Esophagus mucosa (tissue), 1 donor: Measurements from ENCODE around the gene ANO3. TPM values are rescaled to one million over a fixed set of nuclear protein-coding genes. Genes with fewer than 3 reads are reported as not detected.

Source experiments
- ATAC-seq: fragments of 200-7000 bp; cut with Tn5 transposase; one replicate; pipeline ENCODE4 v1.9.1; 2020
- total RNA-seq: library from RNA; stranded (reverse); gene quantifications from one replicate; pipeline ENCODE4 v1.2.4, GENCODE V29; 2023
- donor health status: DM: yes; HTN: yes; CAD: no.

Gene ANO3
- total RNA-seq, 1 donor from 2014 or later: not detected

DNA sequence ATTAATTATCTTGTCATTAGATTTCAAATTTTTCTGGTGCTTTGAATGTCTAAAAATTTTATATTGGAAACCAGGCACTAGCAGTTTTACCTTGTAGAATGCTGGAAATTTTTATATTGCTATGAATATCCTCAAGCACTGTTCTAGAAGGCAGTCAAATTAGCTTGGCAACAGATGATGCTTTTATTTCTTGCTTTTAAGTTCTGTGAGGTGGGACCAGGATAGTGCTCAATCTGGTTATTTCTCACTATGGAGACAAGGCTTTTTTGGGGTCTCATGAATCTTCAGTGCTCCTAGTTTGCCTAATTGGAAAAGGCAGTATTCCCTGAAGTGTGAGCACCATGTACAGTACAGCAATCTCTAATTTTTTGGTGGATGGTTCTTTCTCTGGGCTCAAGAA is 27.1 kb downstream of the ANO3 start:
- ATAC-seq: no peak

DNA sequence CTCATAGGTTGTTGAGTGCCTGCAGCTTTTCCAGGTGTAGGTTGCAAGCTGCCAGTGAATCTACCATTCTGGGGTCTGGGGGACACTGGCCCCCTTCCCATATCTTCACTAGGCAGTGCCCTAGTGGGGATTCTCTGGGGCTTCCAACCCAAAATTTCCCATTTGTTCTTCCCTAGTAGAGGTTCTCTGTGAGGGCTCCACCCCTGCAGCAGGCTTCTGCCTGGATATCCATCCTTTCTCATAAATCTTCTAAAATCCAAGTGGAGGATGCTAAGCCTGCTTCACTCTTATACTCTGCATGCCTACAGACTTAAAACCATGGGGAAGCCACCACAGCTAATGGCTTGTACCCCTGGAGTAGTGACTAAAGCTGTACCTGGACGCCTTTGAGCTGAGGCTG is 33.4 kb downstream of the ANO3 start:
- no peak for ATAC-seq

DNA sequence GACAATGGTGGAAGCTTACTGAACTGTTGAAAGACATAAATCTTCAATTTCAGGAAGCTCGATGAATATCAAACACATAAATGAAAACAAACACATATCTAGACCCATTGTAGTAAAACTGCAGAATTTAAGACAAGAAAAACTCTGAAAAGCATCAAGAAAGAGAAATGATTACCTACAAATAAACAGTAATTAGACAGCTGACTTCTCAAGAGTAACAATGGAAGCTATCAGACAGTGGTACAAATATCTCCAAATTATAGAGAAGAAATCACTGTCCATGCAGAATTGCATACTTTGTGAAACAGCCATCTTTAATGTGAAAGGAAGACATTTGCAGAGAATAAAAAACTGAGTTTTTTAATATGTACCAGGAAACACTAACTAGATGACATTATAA is 45.7 kb downstream of the ANO3 start:
- no peak for ATAC-seq

DNA sequence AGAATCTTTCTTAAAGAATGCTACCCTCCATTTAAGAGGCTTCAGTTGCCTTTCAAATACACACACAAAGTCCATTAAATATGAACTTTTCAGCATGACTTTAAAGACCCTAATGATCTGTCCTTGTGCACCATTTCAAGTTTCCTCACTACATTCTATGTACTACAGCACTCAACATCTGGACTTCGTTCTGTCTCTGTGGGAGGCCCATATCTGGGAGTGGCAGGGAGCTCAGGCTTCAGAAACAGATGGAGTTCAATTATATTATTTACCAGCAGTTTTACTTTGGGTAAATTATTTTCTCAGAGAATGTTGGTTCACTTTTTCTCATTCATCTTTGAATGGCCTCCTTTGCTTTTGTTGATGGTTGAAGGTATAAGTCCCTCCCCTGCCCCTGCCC is 67.4 kb downstream of the ANO3 start:
- ATAC-seq: no peak

DNA sequence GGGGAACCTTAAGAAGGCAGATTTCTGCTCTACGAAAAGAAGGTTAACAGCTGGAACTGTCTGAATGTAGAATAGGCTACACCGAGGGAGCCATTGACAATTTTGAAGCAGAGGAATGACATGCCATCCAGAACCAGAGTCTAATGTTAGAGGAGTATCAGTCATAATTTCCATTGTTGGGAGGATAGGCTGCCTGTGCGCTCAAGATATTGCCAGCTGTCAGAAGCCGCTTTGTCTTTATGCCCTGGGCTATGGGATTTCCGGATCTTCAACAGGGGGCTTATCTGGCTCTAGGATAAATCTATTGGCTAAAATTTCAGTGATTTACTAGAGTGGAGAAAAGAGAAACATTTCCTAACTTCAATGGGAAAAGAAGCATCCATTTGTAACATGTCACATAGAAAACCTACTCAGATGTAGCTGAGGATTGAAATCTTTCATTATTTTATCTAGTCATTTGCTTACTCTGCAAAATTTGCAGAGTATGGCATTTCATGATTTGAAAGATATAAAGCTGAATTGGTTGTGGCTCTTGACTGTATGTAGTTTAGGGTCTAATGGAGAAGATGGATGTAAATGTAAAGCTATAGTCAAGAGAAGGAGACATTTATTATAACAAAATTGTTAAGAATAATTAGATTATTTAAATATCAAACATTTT is 78.9 kb downstream of the ANO3 start:
- ATAC-seq: no peak

DNA sequence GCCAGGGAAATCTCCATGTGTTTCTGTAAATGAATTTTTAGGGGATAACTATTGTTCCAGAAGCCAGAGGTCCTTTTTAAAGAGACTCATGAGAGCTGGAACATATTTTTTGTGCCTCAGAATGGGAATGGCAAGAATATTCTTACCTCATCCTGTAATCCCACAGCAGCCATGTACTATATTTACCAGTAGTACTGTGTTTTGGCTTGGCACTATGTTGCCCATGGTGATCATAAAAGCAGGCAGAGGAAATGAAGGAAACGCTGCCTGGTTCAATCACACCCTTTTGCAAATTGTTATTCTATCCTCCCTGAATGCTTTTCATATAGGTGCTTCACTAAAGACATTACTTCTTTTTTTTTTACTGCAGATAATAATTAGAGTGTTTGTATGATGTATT is 81.0 kb downstream of the ANO3 start:
- ATAC-seq: no peak

DNA sequence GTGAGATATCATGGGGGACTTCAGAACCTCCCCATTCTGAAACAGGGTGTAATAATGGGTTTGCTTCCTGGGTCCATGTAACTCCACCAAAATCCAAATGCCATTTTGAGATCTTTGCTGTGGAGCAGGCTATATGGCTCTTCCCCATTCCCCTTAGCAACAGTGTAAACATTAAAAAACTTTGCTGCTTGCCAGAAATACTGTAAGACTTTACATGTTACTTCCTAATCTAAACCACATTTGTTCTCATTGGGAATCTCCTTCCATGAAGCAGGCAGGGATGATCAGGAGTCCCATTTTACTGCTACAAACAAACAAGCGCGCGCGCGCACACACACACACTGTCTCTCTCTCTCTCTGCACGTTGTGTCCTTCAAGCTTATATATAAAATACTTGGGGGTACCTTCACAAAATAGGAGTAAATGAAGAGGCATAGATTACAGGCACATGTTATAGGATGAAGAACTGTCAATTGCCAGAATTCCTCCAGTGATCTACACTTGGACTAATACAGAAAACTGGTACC is 86.5 kb downstream of the ANO3 start:
- no peak for ATAC-seq

DNA sequence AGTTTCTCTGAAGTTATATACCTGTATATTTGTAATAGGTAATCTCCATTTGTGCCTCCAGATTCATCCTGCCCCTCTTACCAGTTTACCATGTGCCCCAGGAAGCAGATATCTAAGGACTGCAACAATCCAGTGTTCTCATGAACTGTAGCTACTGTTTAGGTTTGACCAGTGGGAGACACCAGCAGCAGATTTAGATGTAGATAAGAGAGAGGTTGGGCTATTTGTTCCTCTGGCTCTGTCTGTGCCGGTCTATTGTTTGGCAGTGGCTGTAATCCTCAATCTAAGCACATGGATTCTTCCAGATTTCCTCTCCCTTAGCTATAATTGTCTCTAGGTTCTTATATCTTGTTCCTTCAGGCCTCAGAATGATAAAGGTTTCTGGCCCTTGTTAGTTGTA is 88.4 kb downstream of the ANO3 start:
- ATAC-seq: no peak

DNA sequence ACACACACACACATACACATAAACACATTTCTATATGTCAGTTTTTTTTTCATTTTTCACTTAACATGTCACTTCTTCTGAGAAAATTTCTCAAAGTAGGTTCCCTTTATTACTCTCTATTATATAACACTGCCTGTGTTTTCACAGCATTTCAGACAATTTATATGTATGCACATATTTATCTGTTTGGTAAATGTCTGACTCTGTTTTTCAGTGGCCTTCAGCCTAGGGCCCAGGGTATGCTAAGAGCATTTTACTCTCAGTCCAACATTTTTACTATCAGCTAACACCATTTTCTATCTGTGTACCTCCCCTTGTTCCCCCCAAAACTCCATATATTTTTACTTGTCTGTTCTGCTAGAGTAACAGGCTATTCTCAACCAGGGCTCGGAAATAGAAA is 92.3 kb downstream of the ANO3 start:
- no peak for ATAC-seq

DNA sequence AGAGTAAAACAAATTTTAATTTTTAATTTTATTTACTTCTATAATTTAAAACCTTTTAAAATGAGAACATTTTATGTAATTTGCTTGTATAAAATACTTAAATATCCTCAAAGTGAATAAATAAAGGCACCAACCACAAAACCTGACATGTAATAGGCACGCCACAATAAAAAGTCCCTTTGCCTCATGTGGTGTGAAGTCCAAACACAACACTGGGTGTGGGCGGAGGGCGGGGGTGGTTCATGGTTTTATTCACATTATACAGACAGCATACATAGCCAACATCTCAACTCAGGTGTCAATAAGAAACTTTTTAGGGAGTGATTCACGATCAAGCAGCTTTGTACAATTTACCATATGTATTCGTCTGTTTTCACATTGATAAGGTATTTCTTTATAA is 107.9 kb downstream of the ANO3 start:
- no peak for ATAC-seq

DNA sequence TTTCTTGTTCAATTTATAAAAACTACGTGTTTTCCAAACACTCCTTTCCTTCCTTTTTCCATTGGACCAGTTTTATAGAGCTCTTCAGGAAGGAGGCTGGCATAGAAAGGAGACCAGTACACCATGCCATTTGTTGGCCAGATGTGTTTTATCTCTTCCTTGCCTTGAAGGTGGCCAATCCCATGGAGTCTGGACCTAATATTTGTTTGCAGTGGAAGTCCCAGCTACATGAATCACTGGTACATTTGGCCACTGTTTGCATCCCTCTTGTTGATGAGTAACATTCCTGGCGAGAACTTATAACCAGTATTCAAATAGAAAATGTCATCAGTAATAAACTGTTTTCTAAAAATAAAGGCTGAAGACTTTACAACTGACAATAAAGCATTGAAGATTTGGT is 110.2 kb downstream of the ANO3 start:
- no peak for ATAC-seq

DNA sequence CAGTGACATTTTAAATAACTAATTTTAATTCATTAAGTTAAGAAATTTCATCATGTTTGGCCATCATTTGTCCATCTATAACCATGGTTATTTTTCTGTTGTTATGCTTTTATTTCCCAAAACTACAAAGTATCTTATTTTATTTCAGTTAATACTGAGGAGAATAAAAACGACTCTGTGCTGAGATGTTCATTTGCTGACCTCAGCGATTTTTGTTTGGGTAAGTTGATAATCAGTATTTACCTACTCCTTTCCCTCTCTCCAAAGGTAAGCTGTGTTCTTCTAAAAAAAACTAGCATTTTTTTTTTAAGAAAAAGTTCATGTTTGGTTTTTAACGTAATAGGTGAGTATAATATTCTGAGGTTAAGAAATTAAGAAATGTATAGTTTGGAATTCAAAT is 111.7 kb downstream of the ANO3 start:
- ATAC-seq: no peak

DNA sequence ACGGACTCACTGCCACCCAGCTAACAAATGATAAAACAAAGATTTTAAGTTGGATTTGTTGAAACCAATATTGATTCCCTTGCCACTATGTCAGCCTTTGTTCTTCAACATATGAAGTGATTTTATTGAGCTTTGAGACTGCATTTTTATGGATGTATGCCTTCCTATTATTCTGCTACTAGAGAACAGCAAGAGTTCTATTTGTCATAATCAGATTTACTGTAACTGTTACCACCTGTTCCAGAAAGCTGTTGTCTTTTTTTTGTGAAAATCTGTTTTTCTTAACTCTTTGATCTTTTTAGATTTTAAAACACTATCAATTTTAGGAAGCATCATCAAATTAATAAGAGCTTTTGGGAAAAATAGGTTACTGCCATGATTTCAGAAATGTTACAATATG is 125.7 kb downstream of the ANO3 start:
- no peak for ATAC-seq

DNA sequence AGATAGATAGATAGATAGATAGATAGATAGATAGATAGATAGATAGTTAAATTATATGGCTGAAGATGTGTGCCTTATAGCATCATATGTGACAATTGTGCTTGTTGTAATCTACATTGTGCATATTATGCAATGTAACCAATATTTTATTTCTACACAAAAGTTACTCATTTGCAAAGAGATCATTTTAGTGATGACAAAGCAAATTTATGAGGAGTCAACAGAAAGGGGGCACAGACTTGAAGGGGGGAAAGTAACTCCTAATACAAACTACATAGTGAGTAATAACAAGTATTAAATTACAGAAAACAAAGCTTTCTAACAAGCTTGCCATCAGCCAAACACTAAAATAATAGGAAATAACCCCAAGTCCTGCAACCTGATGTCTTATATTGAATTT is 133.3 kb downstream of the ANO3 start:
- ATAC-seq: no peak

DNA sequence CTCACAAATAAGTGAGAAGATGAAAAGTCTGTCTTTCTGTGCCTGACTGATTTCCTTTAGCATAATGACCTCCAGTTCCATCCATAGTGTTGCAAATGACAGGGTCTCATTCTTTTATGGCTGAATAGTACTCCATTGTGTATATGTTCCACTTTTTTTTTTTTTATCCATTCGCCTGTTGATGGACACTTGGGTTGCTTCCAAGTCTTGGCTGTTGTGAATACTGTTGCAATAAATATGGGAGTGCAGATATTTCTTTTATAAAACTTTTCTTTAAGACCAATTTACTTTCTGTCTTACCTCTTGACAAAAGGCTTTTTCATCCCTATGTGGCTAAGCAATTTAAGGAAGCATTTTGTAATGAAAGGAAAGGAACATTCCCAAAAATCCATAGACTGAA is 135.6 kb downstream of the ANO3 start:
- ATAC-seq: no peak

DNA sequence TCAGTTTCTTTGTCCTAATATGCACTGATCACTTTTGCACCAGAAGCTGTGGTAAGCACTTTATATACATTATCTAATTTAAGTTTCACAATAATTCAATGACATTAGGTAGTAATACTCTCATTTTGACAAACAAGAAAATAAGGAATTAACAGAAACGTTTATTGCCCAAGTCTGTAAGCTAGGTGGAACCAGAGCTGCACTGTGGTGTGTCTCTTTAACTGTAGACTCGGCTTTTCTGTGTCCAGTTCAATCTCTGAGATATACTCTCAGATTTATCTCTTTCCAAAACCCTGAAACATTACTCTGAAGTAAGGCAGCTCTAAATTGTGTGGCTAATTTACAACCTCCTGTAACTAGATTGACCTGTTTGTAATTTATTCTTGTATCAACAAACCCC is 139.1 kb downstream of the ANO3 start:
- no peak for ATAC-seq

DNA sequence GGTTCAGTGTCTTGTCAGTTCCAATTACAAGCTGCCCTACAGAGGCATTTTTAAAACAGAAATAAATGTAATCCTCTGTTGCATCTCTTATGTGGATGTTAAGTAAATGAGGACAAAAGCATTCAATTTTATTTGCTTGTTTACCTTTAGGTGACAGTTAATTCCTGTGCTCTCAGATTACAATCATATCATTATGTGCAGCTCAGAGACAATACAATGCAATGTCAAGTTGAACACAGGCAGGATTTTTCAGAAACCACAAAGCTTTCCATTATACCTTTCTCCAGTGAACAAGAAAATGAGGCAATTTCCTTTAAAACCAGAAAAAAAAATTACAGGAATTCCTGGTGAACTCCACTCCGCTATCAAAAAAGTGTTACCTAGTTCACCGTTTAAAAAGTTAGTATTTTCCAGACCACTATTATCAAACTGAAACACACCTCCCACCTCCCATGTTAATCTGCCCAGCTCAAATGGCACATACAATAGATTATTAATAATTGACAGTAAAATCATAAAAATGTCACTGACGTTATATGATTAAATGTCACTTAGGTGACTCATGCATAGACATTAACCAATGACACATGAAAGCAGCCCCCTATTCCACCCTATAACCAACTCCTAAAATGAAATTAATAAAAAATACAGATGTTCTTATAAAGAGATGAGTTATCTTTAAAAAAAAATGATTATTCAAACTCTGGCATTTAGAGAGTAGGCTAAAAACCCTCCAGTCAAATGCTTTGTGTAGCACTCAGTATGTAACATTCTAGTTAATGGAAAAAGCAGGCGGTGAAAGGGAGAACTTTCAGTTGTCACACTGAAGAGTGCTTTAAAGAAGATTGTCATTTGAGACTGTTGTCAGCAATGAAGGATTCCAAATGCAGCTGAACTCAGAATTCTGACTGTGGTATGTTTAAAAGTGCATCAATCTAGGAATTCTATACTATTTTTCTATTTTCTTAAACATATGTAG is 141.6 kb downstream of the ANO3 start:
- ATAC-seq: no peak

DNA sequence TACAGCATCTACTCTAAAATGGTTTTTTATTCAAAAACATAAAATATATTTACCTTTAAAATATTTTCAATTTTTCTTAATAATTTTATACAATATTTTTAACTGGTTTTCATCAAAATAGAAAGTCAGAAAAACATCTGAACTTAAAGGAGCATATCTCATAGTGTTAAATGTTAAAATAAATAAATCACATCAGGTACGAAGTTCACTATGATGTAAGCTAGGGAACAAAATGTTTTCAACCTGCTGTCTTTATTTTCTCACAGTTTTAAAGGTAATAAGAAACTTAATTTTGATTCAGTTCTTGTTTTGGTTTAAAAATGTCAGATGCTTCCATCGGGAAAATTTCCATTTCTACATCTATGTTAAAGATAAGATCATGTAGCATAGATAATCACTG is 142.5 kb downstream of the ANO3 start:
- no peak for ATAC-seq

DNA sequence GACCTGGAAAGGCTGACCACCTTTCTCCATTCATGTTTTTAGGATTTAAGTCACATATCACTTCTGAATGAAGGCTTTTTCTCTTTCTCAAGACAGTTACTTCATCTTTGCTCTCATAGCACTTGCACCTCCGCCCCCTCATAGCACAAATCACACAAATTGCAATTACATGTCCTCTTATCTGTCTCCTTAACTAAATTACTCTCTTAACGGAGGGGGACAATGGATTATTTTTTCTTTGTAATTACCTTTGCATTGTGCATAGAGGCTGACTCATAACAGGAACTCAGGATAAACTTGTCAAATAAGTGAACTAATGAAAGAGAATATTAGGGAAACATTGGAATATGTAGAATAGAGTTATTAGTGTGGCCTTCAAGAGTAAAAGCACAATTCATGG is 145.5 kb downstream of the ANO3 start:
- no peak for ATAC-seq

DNA sequence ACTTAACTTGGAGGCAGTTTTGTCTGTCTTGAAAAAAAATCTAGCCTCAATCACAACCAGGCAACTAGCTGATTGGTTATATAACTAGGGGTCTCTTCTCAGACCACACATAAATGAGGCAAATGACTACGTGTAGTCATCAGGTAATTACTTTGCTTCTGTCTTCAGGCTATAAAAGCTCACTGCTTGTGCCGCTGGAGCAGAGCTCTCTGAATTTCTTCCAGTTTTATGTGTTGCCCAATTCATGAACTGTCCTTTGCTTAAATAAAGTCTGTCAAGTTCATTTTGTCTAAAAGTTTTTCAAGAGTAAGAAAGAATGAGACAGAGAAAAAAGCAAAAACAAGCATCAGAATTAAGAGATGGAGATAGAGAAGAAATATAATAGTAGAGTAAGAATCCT is 146.8 kb downstream of the ANO3 start:
- ATAC-seq: no peak

DNA sequence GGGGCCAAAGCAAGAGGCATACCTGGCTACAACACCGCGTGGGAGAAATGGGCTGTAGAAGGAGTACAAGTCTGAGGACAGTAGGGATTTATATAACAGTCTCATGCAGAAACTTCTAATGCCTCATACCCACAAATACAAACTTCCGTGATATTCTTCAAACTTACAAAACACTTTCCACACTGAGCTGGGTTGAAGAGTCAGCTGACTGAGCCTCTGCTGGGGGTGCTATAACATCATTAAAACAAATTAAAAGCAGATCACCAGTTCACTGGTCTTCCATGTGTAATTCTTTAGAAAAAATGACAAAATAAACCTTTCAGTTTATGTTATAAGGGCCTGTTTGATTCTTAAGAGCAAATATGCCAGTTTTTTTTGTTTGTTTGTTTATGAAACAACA is 148.1 kb downstream of the ANO3 start:
- no peak for ATAC-seq

DNA sequence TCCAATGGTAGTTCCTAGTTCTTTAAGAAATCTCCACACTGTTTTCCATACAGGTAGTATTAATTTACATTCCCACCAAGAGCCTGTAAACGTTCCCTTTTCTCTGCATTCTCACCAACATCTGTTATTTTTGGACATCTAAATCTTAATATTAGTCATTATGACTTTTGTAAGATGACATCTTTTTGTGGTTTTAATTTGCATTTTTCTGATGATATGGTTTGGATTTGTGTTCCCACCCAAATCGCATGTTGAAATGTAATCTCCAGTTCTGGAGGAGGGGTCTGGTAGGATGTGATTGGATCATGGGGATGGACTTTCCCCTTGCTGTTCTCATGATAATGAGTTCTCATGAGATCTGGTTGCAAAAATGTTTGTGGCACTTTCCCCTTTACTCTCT is 151.2 kb downstream of the ANO3 start:
- ATAC-seq: no peak

DNA sequence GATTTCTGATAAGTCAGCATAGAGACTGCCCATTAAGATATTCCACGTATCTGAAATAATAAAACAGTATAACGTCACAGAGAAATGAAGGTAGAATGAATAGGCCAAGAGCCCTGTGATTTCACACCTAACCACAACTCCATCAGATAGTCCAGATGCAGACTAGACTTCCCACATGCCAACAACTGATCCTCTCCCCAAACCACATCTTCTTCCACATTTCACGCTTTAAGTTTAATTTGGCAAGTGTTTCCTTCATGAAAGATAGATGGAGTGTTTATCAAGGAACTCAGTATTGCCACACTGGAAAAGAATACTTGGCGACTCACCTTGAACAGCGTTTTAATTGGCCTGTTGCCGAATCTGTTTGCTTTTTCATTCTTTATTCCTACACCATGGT is 158.6 kb downstream of the ANO3 start:
- ATAC-seq: no peak

DNA sequence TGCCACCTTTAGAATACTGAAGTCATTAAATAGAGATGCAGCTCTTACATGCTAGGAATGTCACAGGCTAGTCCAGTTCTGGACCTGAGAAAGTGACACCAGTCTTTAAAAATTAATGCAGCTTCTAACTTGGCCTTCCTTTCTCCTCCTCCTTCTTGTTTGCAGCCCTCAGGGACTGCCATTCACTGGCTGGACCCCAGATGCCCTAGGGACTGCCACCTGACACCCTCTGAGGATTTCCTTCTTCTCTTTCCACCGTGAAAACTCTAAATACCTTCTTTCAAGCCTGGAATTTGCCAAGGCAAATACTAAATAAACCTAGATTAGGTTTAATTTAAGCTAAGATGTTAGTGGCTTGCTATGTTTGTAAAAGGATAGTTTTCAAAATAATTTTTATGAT is 161.7 kb downstream of the ANO3 start:
- no peak for ATAC-seq
